K562 (cell line): ENCODE results near the gene C11orf42. TPM values are rescaled to one million over a fixed set of nuclear protein-coding genes. Genes with fewer than 3 reads are reported as not detected.

ENCODE experiments used
- BCL6 ChIP-seq: fragments of 250-450 bp; sonication (Bioruptor Pico); IDR thresholded peaks from 2 replicates; pipeline ENCODE4 v1.4.0; 2020
- DPF2 ChIP-seq: fragments of 450-650 bp; IDR thresholded peaks from 2 replicates; pipeline ENCODE4 v1.6.1; 2016
- FOXP1 ChIP-seq: sonication (generic); formaldehyde crosslinking; IDR thresholded peaks from 2 replicates; pipeline ENCODE4 v1.8.0; 2022; ENCODE audit warnings: mild to moderate bottlenecking, missing genetic modification reagents
- HIVEP1 ChIP-seq: fragments of 250-450 bp; sonication (Bioruptor Pico); IDR thresholded peaks from 2 replicates; pipeline ENCODE4 v1.4.0; 2020; ENCODE audit warnings: mild to moderate bottlenecking
- KAT2B ChIP-seq: IDR thresholded peaks from one replicate; pipeline ENCODE4 v1.6.1; 2012; ENCODE audit warnings: low read depth, mild to moderate bottlenecking, control low read depth, inconsistent platforms, low read length, moderate library complexity
- KDM2B ChIP-seq: fragments of 250-450 bp; sonication (Bioruptor Pico); IDR thresholded peaks from 2 replicates; pipeline ENCODE4 v1.8.0; 2021; ENCODE audit warnings: mild to moderate bottlenecking, moderate library complexity
- MEIS2 ChIP-seq: fragments of 450-650 bp; IDR thresholded peaks from 2 replicates; pipeline ENCODE4 v1.6.1; 2014; ENCODE audit warnings: mild to moderate bottlenecking; ENCODE audit not compliant: partially characterized antibody
- MTA2 ChIP-seq: fragments of 450-650 bp; IDR thresholded peaks from 2 replicates; pipeline ENCODE4 v1.6.1; 2016; ENCODE audit warnings: low read depth
- MTF1 ChIP-seq: fragments of 250-450 bp; sonication (Bioruptor Pico); IDR thresholded peaks from 2 replicates; pipeline ENCODE4 v1.9.0; 2021; ENCODE audit warnings: moderate library complexity, mild to moderate bottlenecking, inconsistent platforms, borderline replicate concordance
- NCOA4 ChIP-seq: fragments of 450-650 bp; IDR thresholded peaks from 2 replicates; pipeline ENCODE4 v1.6.1; 2018; ENCODE audit warnings: mild to moderate bottlenecking; ENCODE audit not compliant: partially characterized antibody
- NCOR1 ChIP-seq: fragments of 450-650 bp; IDR thresholded peaks from 2 replicates; pipeline ENCODE4 v1.6.1; 2016; ENCODE audit warnings: mild to moderate bottlenecking, moderate library complexity
- PPARD ChIP-seq: fragments of 250-450 bp; sonication (Bioruptor Pico); IDR thresholded peaks from 2 replicates; pipeline ENCODE4 v1.8.0; 2022; ENCODE audit warnings: inconsistent platforms, mild to moderate bottlenecking, moderate library complexity
- RBM14 ChIP-seq: fragments of 200-400 bp; formaldehyde crosslinking; IDR thresholded peaks from 2 replicates; pipeline ENCODE4 v1.6.1; 2018; ENCODE audit warnings: low read depth, mild to moderate bottlenecking, low read length, moderate library complexity, borderline replicate concordance; ENCODE audit not compliant: insufficient read depth
- RFX7 ChIP-seq: fragments of 250-450 bp; sonication (Bioruptor Pico); IDR thresholded peaks from 2 replicates; pipeline ENCODE4 v1.5.1; 2021; ENCODE audit warnings: mild to moderate bottlenecking
- SAP30 ChIP-seq: fragments of 200-600 bp; sonication (generic); IDR thresholded peaks from 2 replicates; pipeline ENCODE4 v1.6.1; 2012; ENCODE audit warnings: borderline replicate concordance, low read depth, mild to moderate bottlenecking, moderate library complexity, low read length, control low read depth, inconsistent platforms; ENCODE audit not compliant: insufficient read depth, poor library complexity, severe bottlenecking
- SMARCA4 ChIP-seq: fragments of 450-650 bp; IDR thresholded peaks from 2 replicates; pipeline ENCODE4 v1.6.1; 2016
- SP1 ChIP-seq: sonication (generic); formaldehyde crosslinking; IDR thresholded peaks from 2 replicates; pipeline ENCODE4 v1.8.1; 2022; ENCODE audit warnings: mild to moderate bottlenecking, missing genetic modification reagents
- TRIM24 ChIP-seq, 2 experiments: fragments of 450-650 bp; IDR thresholded peaks; 2 replicates each; pipeline ENCODE4 v1.6.1; 2016
- YBX1 ChIP-seq: fragments of 450-650 bp; IDR thresholded peaks from 2 replicates; pipeline ENCODE4 v1.7.1; 2016; ENCODE audit warnings: mild to moderate bottlenecking
- ZNF324 ChIP-seq: fragments of 250-450 bp; sonication (Bioruptor Pico); IDR thresholded peaks from 2 replicates; pipeline ENCODE4 v1.4.0; 2020; ENCODE audit warnings: mild to moderate bottlenecking
- polyA plus RNA-seq, 8 experiments: library from polyadenylated mRNA; depleted of rRNA in 4 of 8; stranded (reverse) in 5 of 8; unstranded in 3 of 8; fragments of >200 nt; fragmentation: Nextera tagmentation in 2 of 8; fragmentation: Illumina TruSeq in 1 of 8; extraction: Ambion mirVana in 2 of 8; extraction: Trizol in 1 of 8; gene quantifications; 2 replicates each; pipeline versions ENCODE4 v1.2.1 to v1.2.3, GENCODE V29; 2011 to 2014; ENCODE audit warnings: inconsistent platforms in 1 of 8, missing spikeins in 1 of 8
- total RNA-seq, 7 experiments: library from RNA; depleted of rRNA in 6 of 7; stranded (reverse); fragments of >200 nt in 6 of 7; fragmentation: Illumina TruSeq in 2 of 7; extraction: Trizol in 2 of 7; gene quantifications; 2 replicates each; pipeline versions ENCODE4 v1.2.1 to v1.2.3, GENCODE V29; 2011 to 2021; ENCODE audit warnings: low replicate concordance in 1 of 7
- TF ChIP-seq, protein P1 (sequence below): sonication (generic); formaldehyde crosslinking; IDR thresholded peaks from 2 replicates; pipeline ENCODE4 v1.8.0; 2022; ENCODE audit warnings: mild to moderate bottlenecking, missing genetic modification reagents
- TF ChIP-seq, protein P2 (sequence below): fragments of 250-450 bp; sonication (Bioruptor Pico); IDR thresholded peaks from 2 replicates; pipeline ENCODE4 v1.8.0; 2022; ENCODE audit warnings: moderate library complexity, mild to moderate bottlenecking, inconsistent platforms
- TF ChIP-seq, protein P3 (sequence below): fragments of 150-350 bp; conservative IDR thresholded peaks from 2 replicates; pipeline ENCODE4 v1.6.1; 2014; ENCODE audit warnings: low read length
- TF ChIP-seq, protein P4 (sequence below): fragments of 250-450 bp; sonication (Bioruptor Pico); IDR thresholded peaks from 2 replicates; pipeline ENCODE4 v1.5.0; 2020; ENCODE audit warnings: mild to moderate bottlenecking, borderline replicate concordance
- TF ChIP-seq, protein P5 (sequence below): fragments of 250-450 bp; sonication (Bioruptor Pico); IDR thresholded peaks from 2 replicates; pipeline ENCODE4 v1.5.0; 2021

Gene C11orf42
- total and polyA plus RNA-seq, 9 of the 15 experiments (the other 6 are each of a cell fraction or from before 2014, with no cell fraction given) = not detected

DNA sequence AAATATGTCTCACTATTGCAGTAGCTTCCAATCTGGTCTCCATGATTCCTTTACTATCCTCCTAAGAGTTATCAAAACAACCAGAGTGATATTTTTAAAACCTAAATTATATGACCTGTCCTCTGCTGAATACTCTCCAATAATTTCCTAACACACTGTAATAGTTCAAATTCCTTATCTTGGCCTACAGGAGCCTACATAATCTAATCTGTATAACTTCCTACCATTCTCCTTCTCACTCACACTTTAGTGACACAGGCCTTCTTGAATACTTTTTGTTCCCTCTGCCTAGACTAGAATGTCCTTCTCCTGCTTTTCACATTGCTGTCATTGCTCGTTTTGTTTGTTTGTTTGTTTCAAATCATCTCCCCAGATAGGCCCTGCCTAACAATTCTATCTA lies 19.7 kb downstream of the C11orf42 start (continued):
- TF ChIP-seq SAP30 (no peak), RFX7 (CRISPR knock-in tag) (no peak), TRIM24 (IDR thresholded peaks at IDR 0.05) (peak in 1 of 2 experiments; percentile 46; a peak in 1 of 4 replicates), HIVEP1 (CRISPR knock-in tag) (no peak), RBM14 (no peak), YBX1 (no peak), MTA2 (0 out of 2 replicates have a peak, but pooled peaks have one; percentile 24), MTF1 (no peak), DPF2 (peak; percentile 79), FOXP1 (CRISPR knock-in tag) (no peak), KDM2B (CRISPR knock-in tag) (no peak), SMARCA4 (peak; percentile 82), PPARD (CRISPR knock-in tag) (no peak), KAT2B (no peak), NCOR1 (peak; percentile 45; the same call in 1 of the 2 replicates), ZNF324 (CRISPR knock-in tag) (no peak), BCL6 (no peak), SP1 (CRISPR knock-in tag) (no peak), NCOA4 (no peak), MEIS2 (peak; percentile 8)
- TF ChIP-seq, protein P1, sequence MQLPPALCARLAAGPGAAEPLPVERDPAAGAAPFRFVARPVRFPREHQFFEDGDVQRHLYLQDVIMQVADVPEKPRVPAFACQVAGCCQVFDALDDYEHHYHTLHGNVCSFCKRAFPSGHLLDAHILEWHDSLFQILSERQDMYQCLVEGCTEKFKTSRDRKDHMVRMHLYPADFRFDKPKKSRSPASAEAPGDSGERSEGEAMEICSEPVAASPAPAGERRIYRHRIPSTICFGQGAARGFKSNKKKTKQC (CRISPR knock-in tag) = no peak
- TF ChIP-seq, protein P2, sequence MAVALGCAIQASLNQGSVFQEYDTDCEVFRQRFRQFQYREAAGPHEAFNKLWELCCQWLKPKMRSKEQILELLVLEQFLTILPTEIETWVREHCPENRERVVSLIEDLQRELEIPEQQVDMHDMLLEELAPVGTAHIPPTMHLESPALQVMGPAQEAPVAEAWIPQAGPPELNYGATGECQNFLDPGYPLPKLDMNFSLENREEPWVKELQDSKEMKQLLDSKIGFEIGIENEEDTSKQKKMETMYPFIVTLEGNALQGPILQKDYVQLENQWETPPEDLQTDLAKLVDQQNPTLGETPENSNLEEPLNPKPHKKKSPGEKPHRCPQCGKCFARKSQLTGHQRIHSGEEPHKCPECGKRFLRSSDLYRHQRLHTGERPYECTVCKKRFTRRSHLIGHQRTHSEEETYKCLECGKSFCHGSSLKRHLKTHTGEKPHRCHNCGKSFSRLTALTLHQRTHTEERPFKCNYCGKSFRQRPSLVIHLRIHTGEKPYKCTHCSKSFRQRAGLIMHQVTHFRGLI (CRISPR knock-in tag) = no peak
- TF ChIP-seq, protein P3, sequence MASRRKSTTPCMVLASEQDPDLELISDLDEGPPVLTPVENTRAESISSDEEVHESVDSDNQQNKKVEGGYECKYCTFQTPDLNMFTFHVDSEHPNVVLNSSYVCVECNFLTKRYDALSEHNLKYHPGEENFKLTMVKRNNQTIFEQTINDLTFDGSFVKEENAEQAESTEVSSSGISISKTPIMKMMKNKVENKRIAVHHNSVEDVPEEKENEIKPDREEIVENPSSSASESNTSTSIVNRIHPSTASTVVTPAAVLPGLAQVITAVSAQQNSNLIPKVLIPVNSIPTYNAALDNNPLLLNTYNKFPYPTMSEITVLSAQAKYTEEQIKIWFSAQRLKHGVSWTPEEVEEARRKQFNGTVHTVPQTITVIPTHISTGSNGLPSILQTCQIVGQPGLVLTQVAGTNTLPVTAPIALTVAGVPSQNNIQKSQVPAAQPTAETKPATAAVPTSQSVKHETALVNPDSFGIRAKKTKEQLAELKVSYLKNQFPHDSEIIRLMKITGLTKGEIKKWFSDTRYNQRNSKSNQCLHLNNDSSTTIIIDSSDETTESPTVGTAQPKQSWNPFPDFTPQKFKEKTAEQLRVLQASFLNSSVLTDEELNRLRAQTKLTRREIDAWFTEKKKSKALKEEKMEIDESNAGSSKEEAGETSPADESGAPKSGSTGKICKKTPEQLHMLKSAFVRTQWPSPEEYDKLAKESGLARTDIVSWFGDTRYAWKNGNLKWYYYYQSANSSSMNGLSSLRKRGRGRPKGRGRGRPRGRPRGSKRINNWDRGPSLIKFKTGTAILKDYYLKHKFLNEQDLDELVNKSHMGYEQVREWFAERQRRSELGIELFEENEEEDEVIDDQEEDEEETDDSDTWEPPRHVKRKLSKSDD = no peak
- TF ChIP-seq, protein P4, sequence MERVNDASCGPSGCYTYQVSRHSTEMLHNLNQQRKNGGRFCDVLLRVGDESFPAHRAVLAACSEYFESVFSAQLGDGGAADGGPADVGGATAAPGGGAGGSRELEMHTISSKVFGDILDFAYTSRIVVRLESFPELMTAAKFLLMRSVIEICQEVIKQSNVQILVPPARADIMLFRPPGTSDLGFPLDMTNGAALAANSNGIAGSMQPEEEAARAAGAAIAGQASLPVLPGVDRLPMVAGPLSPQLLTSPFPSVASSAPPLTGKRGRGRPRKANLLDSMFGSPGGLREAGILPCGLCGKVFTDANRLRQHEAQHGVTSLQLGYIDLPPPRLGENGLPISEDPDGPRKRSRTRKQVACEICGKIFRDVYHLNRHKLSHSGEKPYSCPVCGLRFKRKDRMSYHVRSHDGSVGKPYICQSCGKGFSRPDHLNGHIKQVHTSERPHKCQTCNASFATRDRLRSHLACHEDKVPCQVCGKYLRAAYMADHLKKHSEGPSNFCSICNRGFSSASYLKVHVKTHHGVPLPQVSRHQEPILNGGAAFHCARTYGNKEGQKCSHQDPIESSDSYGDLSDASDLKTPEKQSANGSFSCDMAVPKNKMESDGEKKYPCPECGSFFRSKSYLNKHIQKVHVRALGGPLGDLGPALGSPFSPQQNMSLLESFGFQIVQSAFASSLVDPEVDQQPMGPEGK (CRISPR knock-in tag) = no peak
- TF ChIP-seq, protein P5, sequence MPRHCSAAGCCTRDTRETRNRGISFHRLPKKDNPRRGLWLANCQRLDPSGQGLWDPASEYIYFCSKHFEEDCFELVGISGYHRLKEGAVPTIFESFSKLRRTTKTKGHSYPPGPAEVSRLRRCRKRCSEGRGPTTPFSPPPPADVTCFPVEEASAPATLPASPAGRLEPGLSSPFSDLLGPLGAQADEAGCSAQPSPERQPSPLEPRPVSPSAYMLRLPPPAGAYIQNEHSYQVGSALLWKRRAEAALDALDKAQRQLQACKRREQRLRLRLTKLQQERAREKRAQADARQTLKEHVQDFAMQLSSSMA (CRISPR knock-in tag) = no peak
